A673 (cell line): ENCODE data around the gene DSCAML1. TPM values are rescaled to one million over a fixed set of nuclear protein-coding genes. Genes with fewer than 3 reads are reported as not detected.
"Not testable (repeated sequence)": the region's sequence is repeated elsewhere in the genome, so short reads cannot be mapped to it uniquely, and the experiment has no call there.

ENCODE experiments used
- BruUV-seq: library from RNA; stranded (reverse); fragments of 400-500 nt; replicated peaks from 2 replicates; lab custom pipeline; 2021; lab: Mats Ljungman, UMichigan
- CTCF ChIA-PET: fragments of 300-600 bp; sonication (Branson Sonifier 250); formaldehyde crosslinking; loops from one replicate; lab custom pipeline; 2022; ENCODE audit warnings: antibody characterized with exemption; lab: Charles Lee
- POLR2A ChIA-PET: fragments of 300-600 bp; sonication (Branson Sonifier 250); formaldehyde crosslinking; loops from one replicate; lab custom pipeline; 2022; ENCODE audit warnings: antibody characterized with exemption; ENCODE audit not compliant: low non-redundant PET; lab: Charles Lee
- DNase-seq: peaks from one replicate; pipeline ENCODE4 v3.0.0-alpha.2; 2015; ENCODE audit warnings: low spot score
- H3K27ac ChIP-seq: fragments of 200-600 bp; sonication (generic); 2 replicates; pipeline ENCODE4 v1.5.1; 2016; ENCODE audit warnings: mixed run types, low read depth, mild to moderate bottlenecking, mixed read lengths, antibody characterized with exemption, low read length; ENCODE audit not compliant: poor library complexity, severe bottlenecking
- H3K27me3 ChIP-seq: fragments of 200-600 bp; sonication (generic); replicated peaks from 2 replicates; pipeline ENCODE4 v1.6.1; 2017; ENCODE audit warnings: mixed run types, low read depth, mild to moderate bottlenecking, mixed read lengths, antibody characterized with exemption, low read length; ENCODE audit not compliant: insufficient read depth, poor library complexity
- H3K36me3 ChIP-seq: fragments of 200-600 bp; sonication (generic); 2 replicates; pipeline ENCODE4 v1.6.1; 2016; ENCODE audit warnings: mixed run types, mild to moderate bottlenecking, mixed read lengths, antibody characterized with exemption, low read length; ENCODE audit not compliant: insufficient read depth, poor library complexity, severe bottlenecking
- H3K4me1 ChIP-seq: fragments of 200-600 bp; sonication (generic); 2 replicates; pipeline ENCODE4 v1.6.1; 2017; ENCODE audit warnings: mixed run types, mild to moderate bottlenecking, mixed read lengths, antibody characterized with exemption, low read length; ENCODE audit not compliant: insufficient read depth, poor library complexity, severe bottlenecking
- H3K4me3 ChIP-seq: fragments of 200-600 bp; sonication (generic); 2 replicates; pipeline ENCODE4 v1.5.1; 2016; ENCODE audit warnings: low read depth, mixed run types, mild to moderate bottlenecking, mixed read lengths, low read length; ENCODE audit not compliant: poor library complexity, severe bottlenecking
- H3K9me3 ChIP-seq: fragments of 200-600 bp; sonication (generic); 2 replicates; pipeline ENCODE4 v1.6.1; 2016; ENCODE audit warnings: mixed run types, low read depth, mild to moderate bottlenecking, mixed read lengths, antibody characterized with exemption, low read length; ENCODE audit not compliant: poor library complexity, severe bottlenecking
- EZH2 ChIP-seq: fragments of 200-600 bp; sonication (generic); IDR thresholded peaks from 2 replicates; pipeline ENCODE4 v1.6.1; 2017; ENCODE audit warnings: borderline replicate concordance, low read depth, mild to moderate bottlenecking, mixed read lengths, antibody characterized with exemption, low read length; ENCODE audit not compliant: poor library complexity, severe bottlenecking
- intact Hi-C: fragments of 100-400 bp; cut with micrococcal nuclease; formaldehyde crosslinking; loops from one replicate; pipeline ENCODE4 v1.10.0; 2022; ENCODE audit not compliant: unreplicated experiment
- total RNA-seq: library from RNA; stranded (reverse); gene quantifications from 2 replicates; pipeline ENCODE4 v1.2.3, GENCODE V29; 2021
- TF ChIP-seq, protein P1 (sequence below): fragments of 300-800, 200-600 bp; sonication (generic); conservative IDR thresholded peaks from 2 replicates; pipeline ENCODE4 v1.5.1; 2017; ENCODE audit warnings: low read depth, mild to moderate bottlenecking, antibody characterized with exemption, low read length, moderate library complexity, mixed read lengths

DSCAML1 gene
- total RNA-seq, 1 experiment from 2014 or later: not detected

DNA sequence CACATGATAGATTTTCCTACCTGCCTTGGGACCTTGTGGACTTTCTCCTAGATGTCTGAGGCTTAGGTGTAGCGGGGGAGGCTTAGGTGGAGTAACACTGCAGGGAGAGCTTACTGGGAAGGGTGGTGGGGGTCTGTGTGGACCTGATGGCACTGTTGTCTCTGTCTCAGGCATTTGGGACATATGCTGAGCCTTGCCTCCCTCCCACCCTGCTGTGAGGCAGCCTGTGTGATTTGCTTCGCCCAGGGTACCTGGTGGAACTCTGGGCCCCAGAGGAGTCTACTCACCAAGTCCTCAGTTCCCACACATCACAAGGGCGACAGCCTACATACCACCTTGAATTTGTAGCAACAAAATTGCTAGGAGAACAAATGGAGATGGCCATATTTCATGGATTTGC lies 388.7 kb downstream of the DSCAML1 start:
- Histone ChIP-seq H3K27me3 (no peaks in the 10 kb centered on the region), H3K4me3 (no peak overlapping the region), H3K9me3 (peaks cover 8% of the 10 kb centered on the region), H3K4me1 (peaks cover 8% of the 10 kb centered on the region), H3K36me3 (peaks cover 6% of the 10 kb centered on the region), H3K27ac (no peak overlapping the region)
- no peak for TF ChIP-seq EZH2
- TF ChIP-seq, protein P1, sequence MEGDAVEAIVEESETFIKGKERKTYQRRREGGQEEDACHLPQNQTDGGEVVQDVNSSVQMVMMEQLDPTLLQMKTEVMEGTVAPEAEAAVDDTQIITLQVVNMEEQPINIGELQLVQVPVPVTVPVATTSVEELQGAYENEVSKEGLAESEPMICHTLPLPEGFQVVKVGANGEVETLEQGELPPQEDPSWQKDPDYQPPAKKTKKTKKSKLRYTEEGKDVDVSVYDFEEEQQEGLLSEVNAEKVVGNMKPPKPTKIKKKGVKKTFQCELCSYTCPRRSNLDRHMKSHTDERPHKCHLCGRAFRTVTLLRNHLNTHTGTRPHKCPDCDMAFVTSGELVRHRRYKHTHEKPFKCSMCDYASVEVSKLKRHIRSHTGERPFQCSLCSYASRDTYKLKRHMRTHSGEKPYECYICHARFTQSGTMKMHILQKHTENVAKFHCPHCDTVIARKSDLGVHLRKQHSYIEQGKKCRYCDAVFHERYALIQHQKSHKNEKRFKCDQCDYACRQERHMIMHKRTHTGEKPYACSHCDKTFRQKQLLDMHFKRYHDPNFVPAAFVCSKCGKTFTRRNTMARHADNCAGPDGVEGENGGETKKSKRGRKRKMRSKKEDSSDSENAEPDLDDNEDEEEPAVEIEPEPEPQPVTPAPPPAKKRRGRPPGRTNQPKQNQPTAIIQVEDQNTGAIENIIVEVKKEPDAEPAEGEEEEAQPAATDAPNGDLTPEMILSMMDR: no peak
- CTCF ChIA-PET: no interaction called here
- intact Hi-C loops: no loop called here
- DNase-seq: no peak
- POLR2A ChIA-PET: no interaction called here
- no TSS peak for BruUV-seq

DNA sequence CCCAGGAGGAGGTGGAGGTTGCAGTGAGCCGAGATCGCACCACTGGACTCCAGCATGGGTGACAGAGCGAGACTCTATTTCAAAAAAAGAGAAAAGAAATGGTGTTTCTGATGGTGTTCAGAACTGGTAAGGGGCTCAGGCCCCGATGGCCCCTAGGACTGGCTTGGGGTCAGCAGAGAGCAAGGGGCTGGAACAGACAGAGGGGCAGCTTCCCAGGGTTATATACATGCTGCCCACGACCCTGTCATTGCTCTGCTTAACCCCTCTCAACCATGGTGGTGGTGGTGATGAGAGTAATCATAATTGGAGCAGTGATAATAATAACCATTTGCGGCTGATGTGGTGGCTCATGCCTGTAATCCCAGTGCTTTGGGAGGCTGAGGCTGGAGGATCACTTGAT lies 390.0 kb downstream of the DSCAML1 start:
- BruUV-seq: no TSS peak
- H3K36me3 ChIP-seq: peaks cover 6% of the 10 kb centered on the region
- no peaks in the 10 kb centered on the region for H3K27me3 ChIP-seq
- H3K4me3 ChIP-seq: no peak overlapping the region
- DNase-seq: no peak
- peaks cover 8% of the 10 kb centered on the region for H3K4me1 ChIP-seq
- ChIA-PET CTCF (no interaction called here), POLR2A (no interaction called here)
- no peak for TF ChIP-seq EZH2
- TF ChIP-seq, protein P1: no peak
- intact Hi-C loops: no loop called here
- peaks cover 8% of the 10 kb centered on the region for H3K9me3 ChIP-seq
- H3K27ac ChIP-seq: no peak overlapping the region

DNA sequence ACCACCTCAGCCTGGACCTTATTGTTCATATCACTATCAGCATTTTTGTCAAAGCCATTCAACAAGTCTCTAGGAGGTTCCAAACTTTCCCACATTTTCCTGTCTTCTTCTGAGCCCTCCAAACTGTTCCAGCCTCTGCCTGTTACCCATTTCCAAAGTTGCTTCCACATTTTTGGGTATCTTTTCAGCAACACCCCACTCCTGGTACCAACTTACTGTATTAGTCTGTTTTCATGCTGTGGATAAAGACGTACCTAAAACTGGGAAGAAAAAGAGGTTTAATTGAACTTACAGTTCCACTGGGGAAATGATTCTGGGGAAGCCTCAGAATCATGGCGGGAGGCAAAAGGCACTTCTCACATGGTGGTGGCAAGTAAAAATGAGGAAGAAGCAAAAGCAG lies 391.1 kb downstream of the DSCAML1 start:
- BruUV-seq, H3K36me3 ChIP-seq, intact Hi-C loops, CTCF ChIA-PET, H3K4me1 ChIP-seq, H3K4me3 ChIP-seq, H3K27ac ChIP-seq, H3K9me3 ChIP-seq, POLR2A ChIA-PET, H3K27me3 ChIP-seq, DNase-seq: not testable (repeated sequence)

DNA sequence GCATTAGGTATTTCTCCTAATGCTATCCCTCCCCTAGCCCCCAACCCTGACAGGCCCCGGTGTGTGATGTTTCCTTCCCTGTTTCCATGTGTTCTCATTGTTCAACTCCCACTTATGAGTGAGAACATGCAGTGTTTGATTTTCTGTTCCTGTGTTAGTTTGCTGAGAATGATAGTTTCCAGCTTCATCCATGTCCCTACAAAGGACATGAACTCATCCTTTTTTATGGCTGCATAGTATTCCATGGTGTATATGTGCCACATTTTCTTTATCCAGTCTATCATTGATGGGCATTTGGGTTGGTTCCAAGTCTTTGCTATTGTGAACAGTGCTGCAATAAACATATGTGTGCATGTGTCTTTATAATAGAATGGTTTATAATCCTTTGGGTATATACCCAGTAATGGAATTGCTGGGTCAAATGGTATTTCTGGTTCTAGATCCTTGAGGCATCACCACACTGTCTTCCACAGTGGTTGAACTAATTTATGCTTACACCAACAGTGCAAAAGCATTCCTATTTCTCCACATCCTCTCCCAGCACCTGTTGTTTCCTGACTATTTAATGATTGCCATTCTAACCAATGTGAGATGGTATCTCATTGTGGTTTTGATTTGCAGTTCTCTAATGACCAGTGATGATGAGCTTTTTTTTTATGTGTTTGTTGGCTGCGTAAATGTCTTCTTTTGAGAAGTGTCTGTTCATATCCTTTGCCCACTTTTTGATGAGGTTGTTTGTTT lies 397.7 kb downstream of the DSCAML1 start:
- H3K9me3 ChIP-seq, POLR2A ChIA-PET, H3K27ac ChIP-seq, H3K4me1 ChIP-seq, H3K4me3 ChIP-seq, intact Hi-C loops, CTCF ChIA-PET, H3K27me3 ChIP-seq, BruUV-seq, DNase-seq: not testable (repeated sequence)
- H3K36me3 ChIP-seq: peaks cover 15% of the 10 kb centered on the region

DNA sequence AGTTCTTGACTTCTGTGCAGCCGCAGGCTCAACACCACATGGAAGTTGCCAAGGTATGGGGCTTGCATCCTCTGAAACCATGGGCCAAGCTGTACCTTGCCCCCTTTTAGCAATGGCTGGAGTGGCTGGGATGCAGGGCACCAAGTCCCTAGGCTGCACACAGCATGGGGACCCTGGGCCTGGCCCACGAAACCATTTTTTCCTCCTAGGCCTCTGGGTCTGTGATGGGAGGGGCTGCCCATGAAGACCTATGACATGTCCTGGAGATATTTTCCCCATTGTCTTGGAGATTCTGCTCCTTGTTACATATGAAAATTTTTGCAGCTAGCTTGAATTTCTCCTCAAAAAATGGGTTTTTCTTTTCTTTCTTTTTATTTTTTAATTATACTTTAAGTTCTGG lies 398.4 kb downstream of the DSCAML1 start:
- H3K4me1 ChIP-seq, POLR2A ChIA-PET, H3K27ac ChIP-seq, H3K9me3 ChIP-seq, H3K4me3 ChIP-seq, BruUV-seq, intact Hi-C loops, H3K27me3 ChIP-seq, CTCF ChIA-PET, DNase-seq: not testable (repeated sequence)
- H3K36me3 ChIP-seq: peaks cover 18% of the 10 kb centered on the region
